Brain pericyte (primary cell): ENCODE results near the gene SHOC1.
"Not testable (repeated sequence)": the region's sequence is repeated elsewhere in the genome, so short reads cannot be mapped to it uniquely, and the experiment has no call there.

Source experiments
- DNase-seq: peaks from one replicate; pipeline ENCODE4 v3.0.0-alpha.2; 2012; ENCODE audit warnings: low read depth, low spot score

The SHOC1 gene

GRCh38 chr9:111805830-111806241, 11.1 kb upstream of the SHOC1 start:
- no peak for DNase-seq

- DNase-seq: no peak
Measured at GRCh38 chr9:111805262-111805661, 10.5 kb upstream of the SHOC1 start.

GRCh38 chr9:111804636-111805035, 9.9 kb upstream of the SHOC1 start:
- no peak for DNase-seq

- DNase-seq: no peak
Measured at GRCh38 chr9:111803924-111804323, 9.2 kb upstream of the SHOC1 start.

GRCh38 chr9:111799915-111800526, 5.3 kb upstream of the SHOC1 start:
- no peak for DNase-seq

GRCh38 chr9:111799506-111799905, 4.8 kb upstream of the SHOC1 start:
- DNase-seq: no peak

- DNase-seq: no peak
Measured at GRCh38 chr9:111798786-111799185, 4.0 kb upstream of the SHOC1 start.

- no peak for DNase-seq
Measured at GRCh38 chr9:111795557-111795839, 761 bp upstream of the SHOC1 start.

- DNase-seq: not testable (repeated sequence)
Measured at GRCh38 chr9:111791821-111792220, 2.9 kb downstream of the SHOC1 start.

- DNase-seq: no peak
Measured at GRCh38 chr9:111789881-111790280, 4.9 kb downstream of the SHOC1 start.

GRCh38 chr9:111783857-111784256, 10.9 kb downstream of the SHOC1 start:
- DNase-seq: no peak

- DNase-seq: no peak
Measured at GRCh38 chr9:111783424-111783823, 11.3 kb downstream of the SHOC1 start.

- no peak for DNase-seq
Measured at GRCh38 chr9:111766066-111766465, 28.7 kb downstream of the SHOC1 start.

GRCh38 chr9:111762556-111762955, 32.2 kb downstream of the SHOC1 start:
- DNase-seq: no peak

- peak; percentile 63 for DNase-seq
Measured at GRCh38 chr9:111759762-111760639, 34.7 kb downstream of the SHOC1 start.

- no peak for DNase-seq
Measured at GRCh38 chr9:111754800-111755199, 39.9 kb downstream of the SHOC1 start.

- no peak for DNase-seq
Measured at GRCh38 chr9:111752455-111752854, 42.3 kb downstream of the SHOC1 start.
